GM12873 (cell line): ENCODE results near the gene KRT86.

Experiments
- TF ChIP-seq, protein P1 (sequence below): IDR thresholded peaks from 2 replicates; pipeline ENCODE4 v1.5.1; 2012; ENCODE audit warnings: low read depth, mild to moderate bottlenecking, moderate library complexity, low read length, control low read depth; ENCODE audit not compliant: insufficient read depth; ENCODE audit errors: missing control alignments

Gene KRT86

DNA sequence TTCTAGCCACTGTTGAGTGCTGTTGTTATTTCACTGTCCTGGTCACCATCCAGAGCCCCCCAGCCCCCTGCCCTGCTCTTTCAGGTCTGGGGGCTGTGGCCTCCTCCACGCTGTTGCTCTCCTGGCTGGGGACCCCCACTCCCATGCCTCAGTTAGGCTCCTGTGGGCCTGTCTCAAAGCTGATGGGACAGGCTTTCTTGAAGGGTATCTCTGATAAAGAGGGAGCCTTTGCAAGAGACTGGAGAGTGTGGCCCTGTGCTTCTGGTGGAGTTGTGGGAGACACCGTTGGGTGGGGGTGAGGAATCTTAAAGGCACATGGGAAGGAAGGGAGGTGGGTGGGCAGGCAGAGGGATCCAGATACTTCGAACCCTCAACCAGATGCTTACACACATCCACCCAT, 12.2 kb upstream of the KRT86 start:
- TF ChIP-seq, protein P1, sequence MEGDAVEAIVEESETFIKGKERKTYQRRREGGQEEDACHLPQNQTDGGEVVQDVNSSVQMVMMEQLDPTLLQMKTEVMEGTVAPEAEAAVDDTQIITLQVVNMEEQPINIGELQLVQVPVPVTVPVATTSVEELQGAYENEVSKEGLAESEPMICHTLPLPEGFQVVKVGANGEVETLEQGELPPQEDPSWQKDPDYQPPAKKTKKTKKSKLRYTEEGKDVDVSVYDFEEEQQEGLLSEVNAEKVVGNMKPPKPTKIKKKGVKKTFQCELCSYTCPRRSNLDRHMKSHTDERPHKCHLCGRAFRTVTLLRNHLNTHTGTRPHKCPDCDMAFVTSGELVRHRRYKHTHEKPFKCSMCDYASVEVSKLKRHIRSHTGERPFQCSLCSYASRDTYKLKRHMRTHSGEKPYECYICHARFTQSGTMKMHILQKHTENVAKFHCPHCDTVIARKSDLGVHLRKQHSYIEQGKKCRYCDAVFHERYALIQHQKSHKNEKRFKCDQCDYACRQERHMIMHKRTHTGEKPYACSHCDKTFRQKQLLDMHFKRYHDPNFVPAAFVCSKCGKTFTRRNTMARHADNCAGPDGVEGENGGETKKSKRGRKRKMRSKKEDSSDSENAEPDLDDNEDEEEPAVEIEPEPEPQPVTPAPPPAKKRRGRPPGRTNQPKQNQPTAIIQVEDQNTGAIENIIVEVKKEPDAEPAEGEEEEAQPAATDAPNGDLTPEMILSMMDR, result no peak

DNA sequence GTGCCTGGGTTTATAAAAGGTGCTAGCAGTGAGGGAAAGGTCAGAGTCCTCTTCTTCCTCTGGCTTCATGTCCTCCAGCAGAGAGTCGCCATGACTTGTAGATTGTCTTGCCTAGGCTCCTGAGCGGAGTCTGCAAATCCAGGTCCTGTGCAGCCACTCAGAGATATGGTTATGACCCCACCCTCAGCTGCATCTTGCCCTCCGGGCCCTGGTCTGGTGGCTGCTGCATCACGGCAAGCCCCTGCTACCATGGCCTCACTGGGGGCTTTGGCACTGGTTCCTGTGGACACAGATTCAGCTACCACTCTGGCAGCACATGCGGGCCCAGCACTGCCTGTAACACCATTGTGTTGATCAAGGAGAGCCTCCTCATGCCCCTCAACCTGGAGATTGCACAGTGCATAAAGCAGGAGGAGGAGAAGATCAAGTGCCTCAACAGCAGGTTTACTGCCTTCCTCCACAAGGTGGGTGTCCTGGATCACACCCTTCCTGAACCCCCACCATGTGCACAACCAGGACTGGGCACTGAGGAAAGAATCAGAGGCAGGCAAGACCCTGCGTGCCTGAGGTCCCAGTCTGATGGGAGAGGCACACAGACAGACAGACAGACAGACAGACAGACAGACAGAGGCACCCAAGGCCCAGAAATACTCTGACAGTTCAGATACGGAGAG, 10.5 kb upstream of the KRT86 start:
- TF ChIP-seq, protein P1, result no peak

DNA sequence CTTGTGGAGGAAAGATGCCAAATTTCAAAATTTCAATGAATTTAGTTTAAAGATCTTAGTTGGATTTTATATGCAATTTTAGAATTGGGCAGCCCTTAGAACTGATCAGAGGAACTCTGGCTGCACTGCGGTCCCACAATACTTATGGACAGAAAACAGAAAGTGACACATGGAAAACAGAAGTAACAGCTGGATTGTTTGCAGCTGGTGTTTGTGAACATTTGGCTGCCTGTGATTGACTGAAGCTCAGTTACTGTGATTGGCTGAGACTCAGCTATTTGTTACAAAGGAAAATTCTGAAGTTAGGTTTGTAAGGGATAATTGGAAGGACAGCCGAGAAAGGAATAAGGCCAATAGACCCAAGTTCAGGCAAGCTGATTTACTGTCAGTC, 10.0 kb upstream of the KRT86 start:
- TF ChIP-seq, protein P1, result no peak

DNA sequence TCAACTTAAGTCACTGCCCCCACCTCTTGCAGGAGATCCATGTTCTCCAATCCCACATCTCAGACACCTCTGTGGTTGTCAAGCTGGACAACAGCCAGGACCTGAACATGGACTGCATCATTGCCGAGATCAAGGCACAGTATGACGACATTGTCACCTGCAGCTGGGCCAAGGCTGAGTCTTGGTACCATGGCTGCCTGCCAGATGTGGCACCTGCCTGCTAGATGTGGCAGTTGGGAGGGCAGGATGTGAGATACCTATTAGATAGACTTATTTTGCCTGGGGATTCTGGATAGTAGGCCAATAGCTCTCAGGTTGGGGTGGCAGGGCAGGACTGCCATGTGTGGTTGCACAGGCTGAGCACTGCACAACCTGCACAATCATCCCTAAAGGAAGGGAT, 7.9 kb upstream of the KRT86 start:
- TF ChIP-seq, protein P1, result no peak

DNA sequence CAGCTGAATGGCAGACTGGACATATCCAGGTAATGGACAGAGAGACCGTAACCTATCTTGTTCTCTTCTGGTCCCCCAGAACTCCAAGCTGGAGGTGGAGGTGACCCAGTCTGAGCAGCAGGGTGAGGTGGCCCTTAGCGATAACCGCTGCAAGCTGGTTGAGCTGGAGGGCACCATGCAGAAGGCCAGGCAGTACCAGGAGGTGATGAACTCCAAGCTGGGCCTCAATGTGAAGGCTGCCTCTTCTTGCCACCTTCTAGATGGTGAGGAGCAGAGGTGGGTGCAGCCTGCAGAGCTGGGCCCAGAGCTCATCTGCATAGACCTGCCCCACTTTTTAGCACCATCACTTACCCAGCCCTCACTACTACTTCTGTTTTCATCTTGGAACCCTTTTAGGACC, 7.2 kb upstream of the KRT86 start:
- TF ChIP-seq, protein P1, result no peak

DNA sequence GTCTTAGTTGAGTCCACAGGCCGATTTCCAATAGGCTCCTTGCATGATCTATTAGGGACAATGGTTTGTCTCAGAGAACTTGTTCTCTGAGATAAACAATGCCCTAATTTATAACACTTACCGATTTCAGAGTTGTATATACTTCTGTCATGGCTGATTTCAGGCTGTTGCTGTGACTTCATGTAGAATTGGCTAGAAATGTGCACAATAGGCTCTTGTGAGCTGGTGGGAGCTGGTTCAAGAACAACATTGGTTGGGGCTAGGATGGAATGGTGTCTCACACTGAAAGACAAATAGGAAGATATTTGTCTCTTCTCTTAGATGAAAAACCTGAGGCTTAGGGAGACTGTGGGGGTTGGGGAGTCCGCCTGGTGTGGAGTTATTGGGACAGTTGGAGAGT, 6.7 kb upstream of the KRT86 start:
- TF ChIP-seq, protein P1, result no peak

DNA sequence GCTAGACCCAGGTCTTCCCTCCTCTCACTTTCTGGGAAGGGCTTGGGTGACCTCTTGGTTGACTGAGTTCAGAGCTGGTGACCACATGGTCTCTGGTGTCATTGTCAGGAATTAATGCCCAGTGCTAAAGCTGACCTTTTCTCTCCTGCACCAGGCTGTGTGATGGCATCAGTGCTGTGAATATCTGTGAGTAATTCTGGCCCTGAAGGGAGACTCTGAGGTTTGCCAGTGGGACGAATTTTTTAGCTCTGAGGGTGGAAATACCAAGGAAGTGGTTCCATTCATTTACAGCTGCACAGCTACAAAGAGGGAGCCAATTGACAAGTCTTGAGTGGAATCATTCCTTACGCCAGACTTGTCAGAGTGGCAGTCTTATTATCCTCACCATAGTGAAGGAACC, 6.2 kb upstream of the KRT86 start:
- TF ChIP-seq, protein P1, result no peak
